CD14-positive monocyte (primary cell): ENCODE data around the gene SPATA33. TPM values are rescaled to one million over a fixed set of nuclear protein-coding genes. Genes with fewer than 3 reads are reported as not detected.

Source experiments
- DNase-seq, 3 donors: peaks; one replicate each; pipeline ENCODE4 v3.0.0-alpha.2; 2011 to 2022
- H2AFZ ChIP-seq: 2 replicates; pipeline ENCODE4 v1.6.0; 2012; ENCODE audit warnings: mild to moderate bottlenecking, low read depth, low read length, inconsistent platforms; ENCODE audit not compliant: insufficient read depth, poor library complexity, severe bottlenecking
- H3K27ac ChIP-seq, 2 donors: 1 replicate in 1 of 2; 2 replicates in 1 of 2; pipeline ENCODE4 v1.5.1; 2012 to 2013; ENCODE audit warnings: low read length in 2 of 2, control low read depth in 1 of 2, inconsistent platforms in 1 of 2, low read depth in 1 of 2, mild to moderate bottlenecking in 1 of 2
- H3K27me3 ChIP-seq, 2 donors: one replicate each; pipeline versions ENCODE4 v1.6.0 to v1.6.1; 2011 to 2013; ENCODE audit warnings: low read length in 2 of 2; ENCODE audit not compliant: control insufficient read depth in 2 of 2, insufficient read depth in 2 of 2
- H3K36me3 ChIP-seq, 2 donors: replicated peaks in 1 of 2; 1 replicate in 1 of 2; 2 replicates in 1 of 2; pipeline versions ENCODE4 v1.5.1 to v1.6.1; 2012 to 2013; ENCODE audit warnings: low read length in 2 of 2, control low read depth in 1 of 2, inconsistent platforms in 1 of 2, mild to moderate bottlenecking in 1 of 2; ENCODE audit not compliant: insufficient read depth in 2 of 2, control insufficient read depth in 1 of 2
- H3K4me1 ChIP-seq, 2 donors: 1 replicate in 1 of 2; 2 replicates in 1 of 2; pipeline versions ENCODE4 v1.5.1 to v1.6.1; 2012 to 2013; ENCODE audit warnings: low read length in 2 of 2, control low read depth in 1 of 2, inconsistent platforms in 1 of 2, mild to moderate bottlenecking in 1 of 2, moderate library complexity in 1 of 2; ENCODE audit not compliant: insufficient read depth in 2 of 2, control insufficient read depth in 1 of 2
- H3K4me2 ChIP-seq: replicated peaks from 2 replicates; pipeline ENCODE3; 2012; ENCODE audit warnings: low read length, moderate library complexity, mild to moderate bottlenecking; ENCODE audit not compliant: poor library complexity, severe bottlenecking; ENCODE audit errors: extremely low read depth
- H3K4me3 ChIP-seq, 3 experiments: fragments of 200-600 bp in 1 of 3; sonication (generic) in 1 of 3; replicated peaks in 1 of 3; 1 replicate in 2 of 3; 2 replicates in 1 of 3; pipeline ENCODE4 v1.5.1; 2011 to 2013; ENCODE audit warnings: low read length in 3 of 3, mild to moderate bottlenecking in 3 of 3, control low read depth in 2 of 3, low read depth in 2 of 3, inconsistent platforms in 1 of 3, moderate library complexity in 1 of 3
- H3K79me2 ChIP-seq: 2 replicates; pipeline ENCODE4 v1.6.0; 2012; ENCODE audit warnings: mild to moderate bottlenecking, control low read depth, inconsistent platforms, low read length, moderate library complexity; ENCODE audit not compliant: insufficient read depth
- H3K9ac ChIP-seq: 2 replicates; pipeline ENCODE4 v1.6.0; 2017; ENCODE audit warnings: low read length, mild to moderate bottlenecking; ENCODE audit not compliant: insufficient read depth, poor library complexity, severe bottlenecking
- H3K9me3 ChIP-seq, 2 donors: replicated peaks in 1 of 2; 1 replicate in 1 of 2; 2 replicates in 1 of 2; pipeline versions ENCODE4 v1.5.1 to v1.6.1; 2012 to 2013; ENCODE audit warnings: low read length in 2 of 2, control low read depth in 1 of 2; ENCODE audit not compliant: control insufficient read depth in 1 of 2, insufficient read depth in 1 of 2
- H4K20me1 ChIP-seq: 2 replicates; pipeline ENCODE4 v1.6.0; 2012; ENCODE audit warnings: mild to moderate bottlenecking, low read length, control low read depth, moderate library complexity; ENCODE audit not compliant: insufficient read depth
- H3K27ac Mint-ChIP-seq, 7 donors: one replicate each; pipeline ENCODE4 v1.8.0; 2020; ENCODE audit warnings: mild to moderate bottlenecking in 7 of 7, mixed read lengths in 7 of 7, moderate library complexity in 6 of 7, inconsistent platforms in 2 of 7
- H3K27me3 Mint-ChIP-seq, 3 donors: one replicate each; pipeline ENCODE4 v1.8.0; 2021 to 2022; ENCODE audit warnings: low read depth in 3 of 3, mild to moderate bottlenecking in 3 of 3, mixed read lengths in 3 of 3, moderate library complexity in 3 of 3, inconsistent platforms in 1 of 3
- H3K36me3 Mint-ChIP-seq, 2 donors: one replicate each; pipeline ENCODE4 v1.8.0; 2020; ENCODE audit warnings: mixed read lengths in 2 of 2, inconsistent platforms in 1 of 2, mild to moderate bottlenecking in 1 of 2
- H3K4me1 Mint-ChIP-seq: one replicate; pipeline ENCODE4 v1.8.0; 2020; ENCODE audit warnings: mild to moderate bottlenecking, mixed read lengths
- H3K4me3 Mint-ChIP-seq, 2 donors: one replicate each; pipeline ENCODE4 v1.8.0; 2020; ENCODE audit warnings: mild to moderate bottlenecking in 2 of 2, mixed read lengths in 2 of 2, moderate library complexity in 1 of 2
- H3K9me3 Mint-ChIP-seq, 7 donors: one replicate each; pipeline ENCODE4 v1.8.0; 2020 to 2022; ENCODE audit warnings: mixed read lengths in 7 of 7, mild to moderate bottlenecking in 6 of 7, moderate library complexity in 6 of 7, inconsistent platforms in 2 of 7
- WGBS: methylation state at CpG from one replicate; pipeline ENCODE4 v1.1.5; 2013; ENCODE audit warnings: missing lambda C conversion rate; ENCODE audit not compliant: insufficient coverage; 5-methylcytosine and 5-hydroxymethylcytosine counted together
- intact Hi-C, 2 donors: fragments of 100-400 bp; cut with micrococcal nuclease; formaldehyde crosslinking; loops; one replicate each; pipeline versions ENCODE4 v1.15.0 to v1.15.1; 2023
- polyA plus RNA-seq, 3 donors: library from polyadenylated mRNA; depleted of rRNA in 1 of 3; unstranded in 2 of 3; stranded (reverse) in 1 of 3; fragments of 300-500 nt in 2 of 3; fragments of >200 nt in 1 of 3; fragmentation: Illumina TruSeq in 2 of 3; gene quantifications; 1 replicate in 2 of 3; 2 replicates in 1 of 3; pipeline ENCODE4 v1.2.3, GENCODE V29; 2012 to 2021
- TF ChIP-seq, protein P1 (sequence below): fragments of 200-600 bp; IDR thresholded peaks from one replicate; pipeline ENCODE4 v1.8.0; 2022; ENCODE audit warnings: antibody characterized with exemption, mild to moderate bottlenecking

Gene SPATA33
- polyA plus RNA-seq, 3 donors: 1.4 to 3.5 (median 1.8) TPM

DNA sequence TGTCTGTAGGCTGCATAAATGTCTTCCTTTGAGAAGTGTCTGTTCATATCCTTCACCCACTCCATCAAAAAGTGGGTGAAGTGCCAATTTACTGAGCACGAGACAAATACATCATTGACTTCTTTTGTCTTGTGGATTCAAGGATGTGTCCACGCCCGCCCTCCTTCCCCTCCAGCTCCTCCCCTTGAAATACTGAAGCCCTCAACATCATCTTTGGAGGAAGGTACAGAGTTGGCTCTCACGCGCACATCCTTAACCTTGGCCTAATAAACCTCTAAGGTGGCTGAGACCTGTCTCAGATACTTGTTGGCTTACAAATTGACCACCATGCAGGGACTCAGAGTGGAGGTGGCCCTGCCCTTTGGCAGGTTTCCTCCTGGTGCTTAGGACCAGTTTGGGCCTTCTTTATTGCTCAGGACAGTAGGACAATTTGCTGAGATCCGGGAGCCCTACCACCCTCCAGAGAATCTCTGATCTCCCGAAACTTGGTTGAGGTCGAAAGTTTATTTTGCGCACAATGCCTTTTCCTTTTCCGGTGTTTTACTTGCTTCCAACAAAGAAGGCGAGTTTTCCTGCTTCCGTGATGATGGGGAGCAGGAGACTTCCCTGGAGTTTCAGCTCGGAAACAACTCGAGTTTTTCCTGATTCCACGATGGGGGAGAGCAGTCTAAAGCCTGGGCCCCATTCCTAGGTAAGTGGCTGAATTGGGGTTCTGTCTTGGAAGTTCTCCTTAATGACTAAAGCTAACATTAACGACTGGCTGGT lies 14.7 kb downstream of the SPATA33 start:
- no peak overlapping the region for H3K4me3 Mint-ChIP-seq
- no peak overlapping the region for H3K9ac ChIP-seq
- peaks cover 2 to 9% (median 7%) of the 10 kb centered on the region in 3 donors for H3K27me3 Mint-ChIP-seq
- H3K36me3 ChIP-seq: no peaks in the 10 kb centered on the region
- H3K4me2 ChIP-seq: no peak overlapping the region
- H3K27ac ChIP-seq: no peak overlapping the region
- peaks cover 2 to 20% (median 9%) of the 10 kb centered on the region in 7 donors for H3K9me3 Mint-ChIP-seq
- H4K20me1 ChIP-seq: no peaks in the 10 kb centered on the region
- 97% methylated on average over 9 of the region's 16 CpGs for WGBS
- no peak for DNase-seq
- no peak overlapping the region for H3K4me3 ChIP-seq
- no peaks in the 10 kb centered on the region for H3K27me3 ChIP-seq
- intact Hi-C loops: no loop called here
- peaks cover 12% of the 10 kb centered on the region for H3K4me1 Mint-ChIP-seq
- no peak overlapping the region for H2AFZ ChIP-seq
- H3K4me1 ChIP-seq: peaks cover 0 to 5% of the 10 kb centered on the region in 2 donors
- TF ChIP-seq, protein P1, sequence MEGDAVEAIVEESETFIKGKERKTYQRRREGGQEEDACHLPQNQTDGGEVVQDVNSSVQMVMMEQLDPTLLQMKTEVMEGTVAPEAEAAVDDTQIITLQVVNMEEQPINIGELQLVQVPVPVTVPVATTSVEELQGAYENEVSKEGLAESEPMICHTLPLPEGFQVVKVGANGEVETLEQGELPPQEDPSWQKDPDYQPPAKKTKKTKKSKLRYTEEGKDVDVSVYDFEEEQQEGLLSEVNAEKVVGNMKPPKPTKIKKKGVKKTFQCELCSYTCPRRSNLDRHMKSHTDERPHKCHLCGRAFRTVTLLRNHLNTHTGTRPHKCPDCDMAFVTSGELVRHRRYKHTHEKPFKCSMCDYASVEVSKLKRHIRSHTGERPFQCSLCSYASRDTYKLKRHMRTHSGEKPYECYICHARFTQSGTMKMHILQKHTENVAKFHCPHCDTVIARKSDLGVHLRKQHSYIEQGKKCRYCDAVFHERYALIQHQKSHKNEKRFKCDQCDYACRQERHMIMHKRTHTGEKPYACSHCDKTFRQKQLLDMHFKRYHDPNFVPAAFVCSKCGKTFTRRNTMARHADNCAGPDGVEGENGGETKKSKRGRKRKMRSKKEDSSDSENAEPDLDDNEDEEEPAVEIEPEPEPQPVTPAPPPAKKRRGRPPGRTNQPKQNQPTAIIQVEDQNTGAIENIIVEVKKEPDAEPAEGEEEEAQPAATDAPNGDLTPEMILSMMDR: no peak
- no peaks in the 10 kb centered on the region for H3K79me2 ChIP-seq
- peaks cover 0 to 6% of the 10 kb centered on the region in 2 donors for H3K9me3 ChIP-seq
- no peak overlapping the region for H3K27ac Mint-ChIP-seq
- no peaks in the 10 kb centered on the region for H3K36me3 Mint-ChIP-seq

DNA sequence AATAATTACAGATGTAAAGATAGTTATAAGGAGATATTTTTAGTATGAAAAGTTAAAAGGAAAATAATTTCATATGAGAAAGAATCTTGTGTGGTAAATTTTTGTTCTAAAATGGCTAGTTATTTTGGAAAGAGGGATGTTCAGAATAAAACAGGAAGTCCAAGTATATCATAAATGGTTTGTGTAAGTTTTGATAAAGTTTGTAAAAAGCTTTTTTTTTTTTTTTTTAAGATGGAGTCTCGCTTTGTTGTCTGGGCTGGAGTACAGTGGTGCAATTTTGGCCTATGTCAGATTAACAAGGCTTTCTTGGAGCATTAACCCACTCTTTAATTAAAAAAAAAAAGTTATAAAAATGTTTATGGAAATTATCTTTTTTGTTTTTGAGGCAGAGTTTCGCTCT lies 20.6 kb downstream of the SPATA33 start:
- TF ChIP-seq, protein P1: no peak
- H3K27ac ChIP-seq: no peak overlapping the region
- WGBS: 100% methylated on average over 1 of the region's 2 CpGs
- intact Hi-C loops: no loop called here
- H3K4me2 ChIP-seq: no peak overlapping the region
- peaks cover 8 to 35% of the 10 kb centered on the region in 2 donors for H3K9me3 ChIP-seq
- no peak for DNase-seq
- H2AFZ ChIP-seq: no peak overlapping the region
- no peaks in the 10 kb centered on the region for H3K79me2 ChIP-seq
- no peaks in the 10 kb centered on the region for H3K36me3 ChIP-seq
- H3K4me3 Mint-ChIP-seq: no peak overlapping the region
- no peaks in the 10 kb centered on the region for H3K4me1 ChIP-seq
- H3K36me3 Mint-ChIP-seq: no peaks in the 10 kb centered on the region
- no peaks in the 10 kb centered on the region for H3K4me1 Mint-ChIP-seq
- H3K27ac Mint-ChIP-seq: no peak overlapping the region
- H3K27me3 Mint-ChIP-seq: peaks cover 0 to 4% (median 3%) of the 10 kb centered on the region in 3 donors
- H4K20me1 ChIP-seq: no peaks in the 10 kb centered on the region
- H3K9me3 Mint-ChIP-seq: peaks cover 6 to 56% (median 38%) of the 10 kb centered on the region in 7 donors
- H3K27me3 ChIP-seq: no peaks in the 10 kb centered on the region
- no peak overlapping the region for H3K9ac ChIP-seq
- no peak overlapping the region for H3K4me3 ChIP-seq
